Posterior cingulate gyrus (tissue), 11 donors: Measurements from ENCODE around the gene PADI4.

Experiments
- DNase-seq, 10 donors: peaks; one replicate each; pipeline versions ENCODE4 v3.0.0 to v3.0.0-alpha.2; 2020 to 2021; ENCODE audit warnings: mixed read lengths in 3 of 10
- intact Hi-C: fragments of 100-400 bp; cut with DNase I; formaldehyde crosslinking; loops from one replicate; pipeline ENCODE4 v1.15.1; 2023

PADI4 gene, protein sequence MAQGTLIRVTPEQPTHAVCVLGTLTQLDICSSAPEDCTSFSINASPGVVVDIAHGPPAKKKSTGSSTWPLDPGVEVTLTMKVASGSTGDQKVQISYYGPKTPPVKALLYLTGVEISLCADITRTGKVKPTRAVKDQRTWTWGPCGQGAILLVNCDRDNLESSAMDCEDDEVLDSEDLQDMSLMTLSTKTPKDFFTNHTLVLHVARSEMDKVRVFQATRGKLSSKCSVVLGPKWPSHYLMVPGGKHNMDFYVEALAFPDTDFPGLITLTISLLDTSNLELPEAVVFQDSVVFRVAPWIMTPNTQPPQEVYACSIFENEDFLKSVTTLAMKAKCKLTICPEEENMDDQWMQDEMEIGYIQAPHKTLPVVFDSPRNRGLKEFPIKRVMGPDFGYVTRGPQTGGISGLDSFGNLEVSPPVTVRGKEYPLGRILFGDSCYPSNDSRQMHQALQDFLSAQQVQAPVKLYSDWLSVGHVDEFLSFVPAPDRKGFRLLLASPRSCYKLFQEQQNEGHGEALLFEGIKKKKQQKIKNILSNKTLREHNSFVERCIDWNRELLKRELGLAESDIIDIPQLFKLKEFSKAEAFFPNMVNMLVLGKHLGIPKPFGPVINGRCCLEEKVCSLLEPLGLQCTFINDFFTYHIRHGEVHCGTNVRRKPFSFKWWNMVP

DNA sequence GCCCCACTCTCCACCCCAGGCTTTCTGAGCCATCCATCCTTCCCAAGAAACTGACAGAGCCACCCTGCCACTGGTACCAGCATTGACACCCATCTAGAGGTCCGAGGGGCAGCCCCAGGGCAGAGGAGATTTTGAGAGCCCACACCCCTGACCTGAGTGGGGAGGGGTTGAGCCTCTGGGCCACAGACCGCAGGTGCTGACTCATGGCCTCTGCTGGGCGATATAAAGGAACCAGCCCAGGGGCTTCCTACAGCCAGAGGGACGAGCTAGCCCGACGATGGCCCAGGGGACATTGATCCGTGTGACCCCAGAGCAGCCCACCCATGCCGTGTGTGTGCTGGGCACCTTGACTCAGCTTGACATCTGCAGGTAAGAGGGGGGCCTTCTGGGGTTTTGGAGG lies at the start of gene PADI4:
TSS of gene PADI4 (plus strand) at position 252 of the 400 bp plus-strand sequence. CDS start at position 278, 26 bp downstream.
- intact Hi-C loops: no loop called here
- no peak for DNase-seq

DNA sequence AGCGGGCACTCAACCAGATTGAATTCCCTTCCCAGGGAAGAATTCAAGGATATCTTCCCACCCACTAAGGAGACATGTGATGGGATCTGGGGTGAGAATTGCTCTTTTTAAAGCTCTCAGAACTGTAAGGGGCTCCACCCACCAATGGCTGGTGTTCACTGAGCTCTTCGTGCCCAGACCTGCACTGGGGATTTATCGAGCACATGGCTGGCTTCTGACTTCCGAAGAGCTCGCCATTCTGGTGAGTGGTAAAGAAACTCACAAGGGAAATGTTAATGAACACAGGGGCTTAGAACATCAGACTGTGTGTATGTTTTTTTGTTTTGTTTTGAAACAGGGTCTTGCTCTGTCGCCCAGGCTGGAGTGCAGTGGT lies 49.3 kb upstream of the PADI4 start:
- DNase-seq: peak in 1 of 10 donors; percentile 12
- intact Hi-C loops: no loop called here

DNA sequence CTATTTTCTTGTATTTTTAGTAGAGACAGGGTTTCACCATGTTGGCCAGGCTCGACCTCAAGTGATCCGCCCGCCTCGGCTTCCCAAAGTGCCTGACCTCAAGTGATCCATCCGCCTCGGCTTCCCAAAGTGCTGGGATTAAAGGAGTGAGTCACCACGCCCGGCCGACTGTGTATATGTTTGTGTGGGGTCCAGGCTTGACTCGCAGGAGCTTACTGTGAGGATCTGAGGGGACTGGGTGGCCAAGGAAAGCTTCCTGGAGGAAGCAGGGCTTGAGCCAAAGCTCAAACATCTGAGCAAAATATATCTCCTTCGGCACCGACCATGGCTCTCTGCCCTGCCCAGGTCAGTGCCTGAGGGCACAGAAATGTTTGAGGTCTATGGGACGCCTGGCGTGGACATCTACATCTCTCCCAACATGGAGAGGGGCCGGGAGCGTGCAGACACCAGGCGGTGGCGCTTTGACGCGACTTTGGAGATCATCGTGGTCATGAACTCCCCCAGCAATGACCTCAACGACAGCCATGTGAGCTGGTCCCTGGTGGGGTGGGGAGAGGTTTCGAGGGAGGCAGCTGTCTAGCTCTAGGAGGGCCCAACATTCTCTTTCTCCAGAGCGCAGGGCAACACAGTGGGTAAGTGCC lies 48.6 kb upstream of the PADI4 start:
- intact Hi-C loops: no loop called here
- DNase-seq: peak in 2 of 10 donors; percentile 13 to 55

DNA sequence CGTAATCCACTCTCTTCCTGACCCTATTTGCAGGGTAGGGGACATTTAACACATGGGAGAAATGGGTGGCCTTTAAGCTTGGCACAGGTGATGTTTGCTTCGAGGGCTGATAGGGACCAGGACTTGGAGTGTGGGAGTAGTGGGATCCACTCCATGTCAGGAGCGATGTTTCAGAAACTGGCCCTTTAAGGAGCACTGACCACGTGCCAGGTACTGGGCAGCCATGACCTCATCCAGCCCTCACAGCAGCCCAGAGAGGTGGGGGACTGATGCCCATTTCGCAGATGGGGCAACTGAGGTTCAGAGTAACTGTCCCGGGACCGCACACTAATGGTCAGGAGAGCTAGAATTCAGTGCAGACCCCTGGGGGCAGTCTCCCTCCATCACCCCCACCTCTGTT lies 47.7 kb upstream of the PADI4 start:
- intact Hi-C loops: no loop called here
- DNase-seq: peak in 2 of 10 donors; percentile 8 to 24

DNA sequence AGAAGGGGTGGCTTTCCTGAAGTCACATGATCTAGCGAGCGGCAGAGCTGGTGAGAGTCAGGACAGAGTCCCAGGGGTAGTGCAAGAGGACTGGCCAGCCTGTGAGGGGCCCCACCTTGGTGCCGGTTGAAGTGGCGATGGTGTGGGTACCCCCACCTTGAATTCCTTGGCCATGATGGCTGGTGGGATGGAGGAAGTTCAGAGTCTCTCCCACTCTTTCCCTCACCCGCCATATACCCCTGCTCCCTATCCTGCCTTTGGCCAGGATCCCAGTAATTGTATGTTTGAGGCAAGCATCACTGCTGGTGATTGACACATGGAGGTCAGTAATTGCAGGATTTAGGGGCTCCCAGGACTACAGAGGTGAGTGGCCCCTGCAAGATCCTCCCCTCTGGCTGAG lies 47.3 kb upstream of the PADI4 start:
- intact Hi-C loops: no loop called here
- DNase-seq: peak in 3 of 10 donors; percentile 13 to 56 (median 16)

DNA sequence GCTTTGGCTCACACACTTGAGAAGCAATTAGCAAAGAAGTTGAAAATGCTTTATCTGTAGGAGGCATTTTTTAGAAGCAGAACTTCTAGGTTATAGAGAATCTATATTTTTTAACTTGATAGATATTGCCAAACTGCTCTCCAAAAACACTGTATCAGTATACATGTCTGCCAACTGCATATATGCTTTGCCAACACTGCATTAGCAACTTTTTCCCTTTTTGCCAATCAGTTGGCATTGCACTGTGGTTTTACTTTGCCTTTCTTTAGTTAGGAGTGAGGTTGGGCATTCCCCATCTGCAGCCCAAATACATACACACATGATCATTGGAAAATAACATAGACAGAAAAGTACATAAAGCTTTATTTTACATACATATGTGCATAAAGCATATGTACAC lies 44.1 kb upstream of the PADI4 start:
- DNase-seq: no peak

DNA sequence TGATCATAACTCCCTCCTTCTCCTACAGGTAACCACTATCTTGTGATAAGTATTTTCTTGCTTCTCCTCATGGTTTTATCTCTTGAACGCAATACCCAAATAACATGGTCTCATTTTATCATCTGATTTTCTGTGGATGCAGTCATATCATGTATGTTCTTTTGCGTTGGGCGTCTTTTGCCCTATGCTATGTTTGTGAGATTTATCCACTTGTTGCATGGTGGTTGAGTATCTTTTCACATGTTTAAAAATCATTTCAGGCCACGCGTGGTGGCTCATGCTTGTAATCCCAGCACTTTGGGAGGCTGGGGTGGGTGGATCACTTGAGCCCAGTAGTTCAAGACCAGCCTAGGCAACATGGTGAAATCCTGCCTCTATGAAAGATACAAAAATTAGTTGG lies 43.5 kb upstream of the PADI4 start:
- intact Hi-C loops: no loop called here
- no peak for DNase-seq

More for the DNA sequence above, 44.1 kb upstream of the PADI4 start:
- intact Hi-C loops: no loop called here

DNA sequence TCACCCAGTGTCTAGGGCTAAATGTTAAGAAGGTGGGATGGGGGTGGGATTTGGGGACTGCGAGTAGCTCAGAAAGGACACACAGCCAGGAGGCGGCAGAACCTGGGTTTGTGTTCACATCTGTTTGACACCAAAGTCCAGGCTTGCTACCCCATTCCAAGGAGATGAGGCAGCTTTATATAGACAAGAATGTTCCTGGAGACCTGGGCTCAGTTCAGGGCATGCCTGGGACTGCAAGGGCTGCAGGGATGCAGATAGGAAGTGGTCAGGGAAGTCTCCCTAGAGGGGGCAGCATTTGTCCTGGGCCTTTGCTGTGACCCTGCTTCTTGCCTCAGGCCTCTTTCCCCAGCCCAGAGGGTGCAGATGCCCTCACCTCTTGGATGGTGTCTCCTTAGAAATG lies 42.8 kb upstream of the PADI4 start:
- intact Hi-C loops: no loop called here

DNA sequence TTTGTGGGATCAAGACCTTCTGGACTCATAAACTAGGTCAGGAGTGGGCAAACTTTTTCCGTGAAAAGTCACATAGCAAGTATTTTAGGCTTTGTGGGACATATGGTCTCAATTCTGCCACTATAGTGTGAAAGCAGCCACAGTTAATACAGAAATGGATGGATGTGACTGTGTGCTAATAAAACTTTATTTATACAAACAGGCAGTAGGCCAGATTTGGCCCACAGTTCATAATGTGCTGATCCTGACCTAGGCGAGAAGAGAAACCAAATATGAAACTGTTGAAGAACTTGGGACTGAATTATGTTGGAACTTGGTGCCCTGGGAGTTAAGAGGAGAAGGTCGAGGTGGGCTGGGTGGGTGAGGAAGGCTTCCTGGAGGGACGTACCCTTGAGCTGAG lies 42.0 kb upstream of the PADI4 start:
- DNase-seq: no peak
- intact Hi-C loops: no loop called here

More for the DNA sequence above, 42.8 kb upstream of the PADI4 start:
- DNase-seq: no peak

DNA sequence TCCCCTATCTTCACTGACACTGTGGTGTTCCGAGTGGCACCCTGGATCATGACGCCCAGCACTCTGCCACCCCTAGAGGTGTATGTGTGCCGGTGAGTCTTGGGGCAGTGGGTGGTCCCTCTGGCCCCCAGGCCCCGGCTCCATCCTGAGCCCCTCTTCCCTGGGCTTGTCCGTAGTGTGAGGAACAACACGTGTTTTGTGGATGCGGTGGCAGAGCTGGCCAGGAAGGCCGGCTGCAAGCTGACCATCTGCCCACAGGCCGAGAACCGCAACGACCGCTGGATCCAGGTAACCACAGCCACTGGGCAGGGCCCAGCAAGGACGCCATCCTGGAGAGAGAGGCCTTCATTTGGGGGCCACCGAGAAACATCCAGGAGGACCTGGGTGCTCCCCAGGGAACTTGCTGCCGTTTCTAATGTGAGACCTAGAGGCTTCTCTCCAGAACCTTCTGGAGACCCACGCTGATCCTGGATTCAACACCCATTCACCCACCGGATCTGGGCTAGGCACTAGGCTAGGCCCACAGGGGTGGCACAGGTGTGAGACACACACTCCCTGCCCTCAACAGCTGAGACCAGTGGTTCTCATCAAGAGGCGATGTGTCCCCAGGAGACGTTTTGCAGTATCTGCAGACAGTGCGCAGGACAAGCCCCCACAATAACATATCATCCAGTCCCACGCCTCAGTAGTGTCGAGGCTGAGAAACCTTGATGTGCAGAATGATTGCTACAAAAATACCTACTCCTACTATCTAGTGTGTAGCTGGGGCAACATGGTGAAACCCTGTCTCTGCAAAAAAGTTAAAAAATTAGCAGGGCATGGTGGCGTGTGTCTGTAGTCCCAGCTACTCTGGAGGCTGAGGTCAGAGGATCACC lies 36.9 kb upstream of the PADI4 start:
- peak in 2 of 10 donors; percentile 61 to 73 for DNase-seq
- intact Hi-C loops: no loop called here

DNA sequence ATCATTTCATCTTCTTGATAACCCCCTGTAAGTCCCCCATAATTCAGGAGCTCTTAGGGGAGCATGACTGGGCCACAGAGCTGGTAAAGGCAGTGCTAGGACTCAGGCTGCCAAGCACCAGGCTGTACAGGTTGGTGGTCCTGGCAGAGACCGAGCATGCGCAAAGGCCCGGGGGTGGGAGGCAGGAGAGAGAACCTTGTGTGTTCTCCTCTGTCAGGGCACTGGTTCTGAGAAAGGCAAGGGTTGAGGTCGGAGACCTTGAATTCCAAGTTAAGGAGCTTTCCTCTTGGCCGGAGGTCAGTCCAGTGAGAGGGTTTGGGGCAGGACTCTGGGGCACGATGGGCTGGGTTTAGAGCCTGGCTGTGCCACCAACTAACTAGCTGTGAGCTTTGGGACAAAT lies 35.9 kb upstream of the PADI4 start:
- intact Hi-C loops: no loop called here
- DNase-seq: peak in 2 of 10 donors; percentile 5 to 66

DNA sequence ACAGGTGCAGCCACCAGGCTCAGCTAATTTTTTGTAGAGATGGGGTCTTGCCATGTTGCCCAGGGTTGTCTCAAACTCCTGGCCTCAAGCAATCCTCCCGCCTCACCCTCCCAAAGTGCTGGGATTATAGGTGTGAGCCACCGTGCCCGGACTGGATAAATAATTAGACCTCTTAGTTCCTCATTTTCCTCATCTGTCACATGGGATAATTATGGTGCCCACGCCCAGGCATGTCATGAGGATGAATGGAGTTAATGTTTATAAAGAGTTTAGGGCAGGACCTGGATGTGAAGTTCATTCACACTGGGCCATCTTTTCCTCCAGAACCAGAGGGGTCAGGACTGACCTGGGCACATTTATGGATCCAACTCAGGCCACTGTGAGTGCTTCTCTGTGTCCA lies 35.4 kb upstream of the PADI4 start:
- DNase-seq: peak in 1 of 10 donors; percentile 17
- intact Hi-C loops: no loop called here

DNA sequence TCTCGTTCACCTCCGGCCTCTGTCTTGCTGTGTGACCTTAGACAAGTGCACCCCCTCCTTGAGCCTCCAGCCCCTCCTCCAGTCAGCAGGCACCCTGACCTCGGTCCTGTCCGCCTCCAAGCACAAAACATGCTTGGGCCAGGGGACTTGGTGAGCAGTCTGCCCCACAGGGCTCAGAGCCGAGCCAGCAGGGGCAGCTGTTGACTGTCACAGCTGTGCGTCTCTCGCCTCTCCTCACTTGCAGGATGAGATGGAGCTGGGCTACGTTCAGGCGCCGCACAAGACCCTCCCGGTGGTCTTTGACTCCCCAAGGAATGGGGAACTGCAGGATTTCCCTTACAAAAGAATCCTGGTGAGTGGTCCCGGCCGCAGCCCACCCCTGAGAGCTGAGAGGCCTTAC lies 34.9 kb upstream of the PADI4 start:
- DNase-seq: peak in 2 of 10 donors; percentile 23 to 49
- intact Hi-C loops: no loop called here

DNA sequence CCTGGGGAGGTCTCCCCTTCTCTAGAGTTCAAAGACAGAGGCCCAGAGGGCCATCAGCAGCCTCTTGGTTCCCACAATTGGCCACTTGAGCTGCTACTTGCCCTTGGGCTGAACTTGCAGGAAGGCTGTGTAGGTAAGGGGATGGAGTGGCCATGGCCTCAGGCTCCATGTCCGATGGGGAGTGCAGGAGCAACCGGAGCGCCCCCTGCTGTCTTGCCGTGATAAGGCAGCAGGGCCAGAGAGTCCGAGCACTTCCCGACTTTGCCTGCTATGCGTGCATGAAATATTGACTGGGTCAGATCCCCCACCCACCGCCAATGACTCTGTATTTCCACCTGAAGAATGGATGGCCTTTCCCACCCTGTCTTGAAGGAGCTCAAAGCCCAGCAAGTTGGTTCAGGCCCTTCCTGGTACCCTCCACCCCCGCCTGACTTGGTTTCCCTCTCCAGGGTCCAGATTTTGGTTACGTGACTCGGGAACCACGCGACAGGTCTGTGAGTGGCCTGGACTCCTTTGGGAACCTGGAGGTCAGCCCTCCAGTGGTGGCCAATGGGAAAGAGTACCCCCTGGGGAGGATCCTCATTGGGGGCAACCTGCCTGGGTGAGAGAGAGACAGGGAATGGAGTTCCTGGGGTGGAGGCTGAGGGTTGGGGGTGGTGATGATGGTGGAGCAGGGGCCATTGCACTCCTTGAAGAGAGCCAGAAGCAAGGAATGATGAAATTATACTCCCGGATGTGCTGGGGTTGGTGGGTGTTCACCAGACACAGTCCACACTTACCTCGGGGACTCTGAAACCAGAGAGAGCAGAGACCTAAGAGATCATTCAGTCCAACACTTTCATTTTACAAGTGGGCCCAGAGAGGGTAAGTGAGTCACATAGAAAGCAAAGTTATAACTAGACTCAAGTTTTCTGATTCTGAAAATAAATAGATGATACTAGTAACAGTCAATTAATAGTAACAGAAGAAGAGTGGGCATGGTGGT lies 33.5 kb upstream of the PADI4 start:
- peak in 4 of 10 donors; percentile 12 to 74 (median 35) for DNase-seq
- intact Hi-C loops: no loop called here

DNA sequence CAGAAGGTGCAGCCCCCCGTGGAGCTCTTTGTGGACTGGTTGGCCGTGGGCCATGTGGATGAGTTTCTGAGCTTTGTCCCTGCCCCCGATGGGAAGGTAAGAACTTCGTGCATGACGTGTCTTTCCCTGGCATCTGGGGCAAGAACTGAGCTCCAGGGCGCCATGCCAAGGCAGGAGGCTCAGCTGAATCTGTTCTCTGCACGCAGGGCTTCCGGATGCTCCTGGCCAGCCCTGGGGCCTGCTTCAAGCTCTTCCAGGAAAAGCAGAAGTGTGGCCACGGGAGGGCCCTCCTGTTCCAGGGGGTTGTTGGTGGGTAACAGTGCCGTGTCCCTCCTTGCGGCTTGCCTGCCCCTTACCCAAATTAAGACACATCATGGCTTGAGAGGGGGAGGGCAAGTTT lies 31.4 kb upstream of the PADI4 start:
- peak in 3 of 10 donors; percentile 17 to 20 (median 18) for DNase-seq
- intact Hi-C loops: no loop called here

DNA sequence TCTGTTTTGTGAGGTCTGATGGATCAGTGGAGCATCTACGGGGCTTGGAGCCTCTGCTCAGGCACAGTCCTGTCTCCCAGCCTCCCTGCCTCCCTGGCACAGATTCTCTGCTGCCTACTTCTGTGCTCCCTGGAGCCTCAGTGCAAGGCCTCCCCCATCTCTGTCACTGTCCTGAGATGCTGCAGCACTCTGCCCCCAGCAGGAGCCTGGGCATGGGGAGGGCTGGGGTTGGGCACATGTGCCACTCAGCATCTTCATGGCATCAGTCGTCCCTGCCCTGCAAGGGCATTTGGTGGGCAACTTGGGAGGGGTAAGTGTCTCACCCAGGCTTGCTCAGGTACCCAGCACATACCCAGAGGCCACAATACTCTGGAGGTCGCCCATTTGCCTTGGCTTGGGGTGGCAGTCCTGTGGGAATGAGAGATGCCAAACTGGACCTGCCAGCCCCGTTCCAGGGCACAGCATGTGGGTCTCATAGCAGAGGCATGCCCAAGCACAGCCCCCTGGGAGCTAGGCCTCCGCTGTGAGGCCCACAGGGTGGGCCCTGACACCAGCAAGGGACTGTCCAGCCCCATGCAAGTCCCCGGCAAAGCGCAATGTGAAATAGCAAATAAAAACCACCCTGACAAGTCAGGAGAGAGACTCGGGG lies 30.4 kb upstream of the PADI4 start:
- intact Hi-C loops: no loop called here
- no peak for DNase-seq

DNA sequence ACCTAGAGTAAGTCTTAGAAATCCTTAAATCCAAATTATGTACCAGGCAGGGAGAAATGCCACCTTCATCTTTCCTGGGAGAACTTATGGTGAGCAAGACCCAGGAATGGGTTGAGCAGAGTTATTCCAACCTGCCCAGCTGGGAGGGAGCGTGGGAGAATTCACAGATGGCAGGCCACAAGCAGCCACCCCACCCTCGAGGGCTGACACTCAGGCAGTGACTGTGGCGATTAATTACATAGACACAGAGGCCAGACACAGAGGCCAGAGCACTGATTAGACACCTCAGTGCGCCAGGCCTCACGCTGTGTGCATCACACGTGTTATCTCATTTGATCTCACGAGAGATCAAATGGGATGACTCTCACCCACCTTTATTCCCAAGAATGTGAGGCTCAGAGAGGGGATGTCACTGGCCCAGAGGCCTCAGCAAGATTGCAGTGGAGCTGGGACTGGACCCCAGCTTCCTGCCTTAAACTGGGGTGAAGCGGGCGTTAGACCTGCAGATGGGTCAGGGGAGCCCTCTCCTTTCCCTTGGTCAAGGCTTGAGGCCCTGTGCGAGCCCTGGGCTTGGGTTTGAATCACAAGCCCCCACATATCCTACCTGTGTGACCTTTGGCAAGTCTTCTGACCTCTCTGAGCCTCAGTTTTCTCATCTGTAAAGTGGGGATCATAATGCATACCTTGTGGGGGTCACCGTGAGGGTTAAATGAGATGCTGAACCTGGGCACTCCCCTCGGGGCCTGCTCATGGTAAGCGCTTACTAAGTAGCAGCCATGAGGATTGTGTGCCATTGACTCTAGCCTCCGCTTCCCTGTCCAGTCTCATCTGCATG lies 28.8 kb upstream of the PADI4 start:
- intact Hi-C loops: no loop called here

DNA sequence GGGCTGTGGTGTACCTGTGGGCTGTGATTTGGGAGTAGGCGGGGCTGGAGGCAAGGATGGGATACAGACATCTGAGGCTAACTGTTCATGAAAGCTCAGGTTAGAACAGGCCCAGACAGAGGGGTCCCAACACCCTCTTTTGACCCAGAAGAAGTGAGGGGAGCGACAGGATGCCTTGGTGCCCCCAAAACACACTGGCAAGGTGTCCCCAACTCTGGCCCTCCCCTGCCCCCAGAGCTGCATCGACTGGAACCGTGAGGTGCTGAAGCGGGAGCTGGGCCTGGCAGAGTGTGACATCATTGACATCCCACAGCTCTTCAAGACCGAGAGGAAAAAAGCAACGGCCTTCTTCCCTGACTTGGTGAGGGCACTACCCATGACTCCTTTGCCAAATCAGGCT lies 27.6 kb upstream of the PADI4 start:
- DNase-seq: no peak
- intact Hi-C loops: no loop called here

More for the DNA sequence above, 28.8 kb upstream of the PADI4 start:
- DNase-seq: no peak
